ENCODE measurements around the gene SZT2.

The SZT2 gene

DNA sequence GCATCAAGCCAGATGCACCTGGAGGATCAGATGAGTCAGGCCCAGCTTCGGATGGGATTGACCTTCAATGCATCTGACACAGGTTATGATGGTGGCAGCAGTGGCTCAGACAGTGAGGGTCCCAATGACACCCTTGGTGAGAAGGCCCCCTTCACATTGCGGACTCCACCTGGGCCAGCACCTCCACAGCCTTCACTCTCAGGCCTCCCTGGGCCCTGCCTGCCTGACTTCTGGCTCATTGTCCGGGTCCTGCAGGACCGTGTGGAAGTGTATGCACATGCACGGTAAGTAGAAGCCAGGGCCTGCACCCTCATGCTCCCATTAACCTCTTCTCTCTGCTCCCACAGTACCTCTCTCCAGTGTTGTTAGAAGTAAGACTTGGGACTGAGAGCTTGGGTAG, 43.2 kb downstream of the SZT2 start:
- TF ChIP-seq, protein P1, sequence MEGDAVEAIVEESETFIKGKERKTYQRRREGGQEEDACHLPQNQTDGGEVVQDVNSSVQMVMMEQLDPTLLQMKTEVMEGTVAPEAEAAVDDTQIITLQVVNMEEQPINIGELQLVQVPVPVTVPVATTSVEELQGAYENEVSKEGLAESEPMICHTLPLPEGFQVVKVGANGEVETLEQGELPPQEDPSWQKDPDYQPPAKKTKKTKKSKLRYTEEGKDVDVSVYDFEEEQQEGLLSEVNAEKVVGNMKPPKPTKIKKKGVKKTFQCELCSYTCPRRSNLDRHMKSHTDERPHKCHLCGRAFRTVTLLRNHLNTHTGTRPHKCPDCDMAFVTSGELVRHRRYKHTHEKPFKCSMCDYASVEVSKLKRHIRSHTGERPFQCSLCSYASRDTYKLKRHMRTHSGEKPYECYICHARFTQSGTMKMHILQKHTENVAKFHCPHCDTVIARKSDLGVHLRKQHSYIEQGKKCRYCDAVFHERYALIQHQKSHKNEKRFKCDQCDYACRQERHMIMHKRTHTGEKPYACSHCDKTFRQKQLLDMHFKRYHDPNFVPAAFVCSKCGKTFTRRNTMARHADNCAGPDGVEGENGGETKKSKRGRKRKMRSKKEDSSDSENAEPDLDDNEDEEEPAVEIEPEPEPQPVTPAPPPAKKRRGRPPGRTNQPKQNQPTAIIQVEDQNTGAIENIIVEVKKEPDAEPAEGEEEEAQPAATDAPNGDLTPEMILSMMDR (IDR thresholded peaks at IDR 0.05; ENCODE audit: extremely low read depth, missing control alignments): no peak
- no peak for DNase-seq (ENCODE audit: low spot score)

DNA sequence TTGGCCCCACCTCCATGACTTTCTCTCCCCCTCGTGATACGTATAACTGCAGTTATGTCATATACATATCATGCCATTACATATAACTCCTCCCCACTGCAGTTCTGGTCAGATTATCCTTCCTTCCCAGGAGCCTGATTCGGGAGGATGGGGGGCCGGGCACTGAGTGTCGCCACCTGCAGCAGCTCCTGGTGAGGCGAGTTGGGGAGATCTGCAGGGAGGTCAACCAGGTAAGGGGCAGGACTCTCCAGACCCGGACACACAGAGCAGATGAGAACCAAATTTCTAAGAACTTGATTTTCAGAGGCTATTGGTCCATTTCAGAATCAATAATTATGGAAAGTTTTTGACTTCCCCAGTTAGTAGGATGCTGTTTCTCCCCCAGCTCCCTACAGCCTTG, 44.6 kb downstream of the SZT2 start:
- no peak for DNase-seq (ENCODE audit: low spot score)
- TF ChIP-seq, protein P1 (IDR thresholded peaks at IDR 0.05; ENCODE audit: extremely low read depth, missing control alignments): no peak

DNA sequence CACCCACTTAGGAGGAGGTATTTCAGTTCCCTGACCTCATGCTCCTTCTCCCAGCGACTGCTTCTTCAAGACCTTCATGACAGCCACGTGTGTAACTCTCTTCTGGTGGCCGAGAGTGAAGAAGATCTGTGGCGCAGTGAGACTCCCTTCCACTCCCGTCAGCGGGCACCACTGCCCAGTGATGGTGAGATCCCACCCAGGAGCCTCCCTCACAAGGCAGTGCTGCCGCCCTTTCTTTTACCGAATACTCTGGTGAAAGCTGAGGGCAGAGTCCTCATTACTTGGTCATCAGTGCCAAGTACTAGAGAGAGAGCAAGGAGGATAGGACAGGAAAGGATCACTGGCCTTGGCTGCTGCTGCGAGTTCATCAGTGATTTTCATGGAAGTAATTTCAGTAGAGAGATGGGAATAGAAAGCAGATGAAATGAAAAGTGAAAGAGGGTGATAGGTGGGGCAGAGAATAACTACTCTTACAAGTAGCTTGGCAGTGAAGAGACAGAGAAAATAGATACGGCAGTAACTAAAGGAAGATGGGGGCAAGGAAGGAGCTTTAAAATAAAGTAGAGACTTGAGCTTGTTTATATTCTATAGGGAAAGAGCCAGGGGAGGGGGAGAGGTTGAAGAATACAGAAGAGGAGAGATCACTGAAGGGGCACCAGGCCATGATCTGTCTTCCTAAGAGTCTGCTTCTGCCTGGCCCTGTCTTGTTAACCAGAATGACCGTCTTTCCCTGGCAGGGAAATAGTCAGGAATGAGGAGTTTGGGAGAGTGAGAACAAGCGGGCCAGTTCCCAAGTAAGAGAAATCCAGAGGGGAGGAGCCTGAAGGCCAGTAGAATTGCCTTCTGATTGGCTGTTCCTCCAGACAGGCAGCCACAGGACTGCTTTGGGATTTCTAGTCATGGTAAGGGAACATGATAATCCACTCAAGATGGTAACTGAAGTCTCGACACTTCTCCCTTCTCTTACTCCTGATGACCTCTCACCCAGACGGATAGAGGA, 45.7 kb downstream of the SZT2 start:
- DNase-seq (ENCODE audit: low spot score): no peak
- TF ChIP-seq, protein P1 (IDR thresholded peaks at IDR 0.05; ENCODE audit: extremely low read depth, missing control alignments): no peak

DNA sequence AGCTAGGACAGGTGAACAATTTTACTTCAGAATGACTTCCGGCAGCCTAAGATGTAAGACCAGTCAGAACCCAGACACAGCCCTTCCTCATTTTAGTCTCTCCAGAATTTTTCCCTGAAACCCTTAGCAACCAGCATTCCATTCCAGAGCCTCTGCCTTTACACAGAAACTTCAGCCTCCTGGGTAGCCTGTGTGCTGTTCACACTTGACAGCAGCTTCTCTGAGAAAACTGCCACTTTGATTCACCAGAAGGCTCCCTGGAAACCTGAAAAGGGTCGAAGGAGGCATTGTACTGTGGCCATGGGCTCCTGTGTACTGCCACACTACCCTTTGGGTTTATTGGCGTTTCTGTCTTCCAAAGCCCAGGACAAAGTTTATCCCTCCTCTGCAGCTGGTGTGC, 46.7 kb downstream of the SZT2 start:
- TF ChIP-seq, protein P1 (IDR thresholded peaks at IDR 0.05; ENCODE audit: extremely low read depth, missing control alignments): no peak
- no peak for DNase-seq (ENCODE audit: low spot score)

DNA sequence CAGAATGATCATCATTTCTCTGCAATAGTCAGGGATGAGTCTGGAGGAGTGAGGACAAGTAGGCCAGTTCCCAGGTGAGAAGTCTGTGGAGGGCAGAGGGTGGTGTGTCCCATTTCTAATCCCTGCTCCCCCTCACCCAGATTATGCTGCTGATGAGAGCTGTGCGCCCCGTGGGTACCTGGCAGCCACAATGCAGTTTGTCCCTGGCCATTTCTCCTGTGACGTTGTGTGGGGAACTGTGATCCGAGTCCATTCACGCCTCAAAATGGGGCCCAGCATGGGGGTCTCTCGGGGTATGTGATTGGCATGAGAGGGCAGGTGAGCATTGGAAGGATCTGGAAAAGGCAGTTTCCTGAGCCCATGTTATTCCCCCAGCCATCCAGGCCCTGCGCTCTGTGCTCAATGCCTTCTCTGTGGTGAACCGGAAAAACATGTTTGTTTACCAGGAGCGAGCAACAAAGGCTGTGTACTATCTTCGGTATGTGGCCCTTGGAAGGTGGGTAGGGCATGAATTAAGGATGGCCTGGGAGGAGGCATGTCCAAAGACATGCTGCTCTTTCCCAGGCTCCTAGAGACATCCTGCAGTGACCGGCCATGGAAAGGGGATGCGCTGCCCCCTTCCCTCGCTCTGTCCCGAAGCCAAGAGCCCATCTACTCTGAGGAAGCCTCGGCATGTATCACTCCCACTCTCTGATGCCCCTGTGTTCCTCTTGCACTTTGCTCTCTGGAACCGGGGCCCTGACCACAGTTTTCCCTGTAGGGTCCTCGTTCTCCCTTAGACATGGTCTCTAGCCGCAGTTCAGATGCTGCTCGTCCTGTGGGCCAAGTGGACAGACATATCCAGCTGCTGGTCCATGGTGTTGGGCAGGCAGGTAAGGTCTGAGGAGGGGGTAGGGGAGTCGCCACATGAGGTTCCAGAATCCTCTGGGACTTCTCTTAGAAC, 47.6 kb downstream of the SZT2 start:
- no peak for DNase-seq (ENCODE audit: low spot score)
- TF ChIP-seq, protein P1 (IDR thresholded peaks at IDR 0.05; ENCODE audit: extremely low read depth, missing control alignments): no peak

DNA sequence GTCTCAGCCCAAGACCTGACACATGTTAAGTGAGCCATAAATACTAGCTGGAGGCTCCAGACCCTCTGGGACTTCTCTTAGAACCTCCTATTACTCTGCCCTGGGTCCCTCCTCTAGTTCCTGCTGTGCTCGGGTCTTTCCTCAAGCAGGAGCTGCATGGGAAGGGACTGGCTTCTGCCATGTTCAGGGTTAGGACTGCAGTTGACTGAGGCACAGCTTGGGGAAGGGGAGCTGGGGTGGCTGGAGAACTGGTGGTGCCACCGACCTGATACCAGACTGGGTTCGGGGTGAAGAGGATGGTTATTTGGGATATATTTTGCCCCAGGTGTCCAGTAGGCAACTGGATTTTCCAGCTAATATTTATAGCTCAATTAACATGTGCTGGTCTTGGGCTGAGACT, 48.3 kb downstream of the SZT2 start:
- DNase-seq (ENCODE audit: low spot score): no peak

More for the DNA sequence above, 48.3 kb downstream of the SZT2 start:
- TF ChIP-seq, protein P1 (IDR thresholded peaks at IDR 0.05; ENCODE audit: extremely low read depth, missing control alignments): no peak

Data from GM20000 (cell line).